KMS-11 (cell line): ENCODE measurements around the gene ELP5.

Experiments
- H2AFZ ChIP-seq: fragments of 200-600 bp; sonication (generic); 2 replicates; pipeline ENCODE4 v1.6.1; 2016; ENCODE audit warnings: antibody characterized with exemption, mixed run types, low read depth
- H3K27ac ChIP-seq: fragments of 200-600 bp; sonication (generic); 2 replicates; pipeline ENCODE4 v1.6.1; 2016; ENCODE audit warnings: mild to moderate bottlenecking, mixed run types
- H3K27me3 ChIP-seq: fragments of 200-600 bp; sonication (generic); 2 replicates; pipeline ENCODE4 v1.6.1; 2017; ENCODE audit warnings: mild to moderate bottlenecking, low read depth, mixed run types, moderate library complexity; ENCODE audit not compliant: insufficient read depth
- H3K36me3 ChIP-seq: fragments of 200-600 bp; sonication (generic); 2 replicates; pipeline ENCODE4 v1.6.1; 2017; ENCODE audit warnings: mild to moderate bottlenecking, mixed run types; ENCODE audit not compliant: insufficient read depth
- H3K4me1 ChIP-seq: fragments of 200-600 bp; sonication (generic); 2 replicates; pipeline ENCODE4 v1.6.1; 2016; ENCODE audit warnings: mild to moderate bottlenecking, low read depth, mixed run types; ENCODE audit not compliant: poor library complexity, severe bottlenecking
- H3K4me2 ChIP-seq: fragments of 200-600 bp; sonication (generic); 2 replicates; pipeline ENCODE4 v1.7.0; 2016; ENCODE audit warnings: mild to moderate bottlenecking, mixed run types
- H3K4me3 ChIP-seq: fragments of 200-600 bp; sonication (generic); IDR thresholded peaks from 2 replicates; pipeline ENCODE4 v1.6.1; 2017; ENCODE audit warnings: low read depth, low read length, mixed read lengths; ENCODE audit not compliant: insufficient read depth
- H3K79me2 ChIP-seq: fragments of 200-600 bp; sonication (generic); 2 replicates; pipeline ENCODE4 v1.6.1; 2016; ENCODE audit warnings: low read depth, mixed run types; ENCODE audit not compliant: insufficient read depth
- H3K9ac ChIP-seq: fragments of 200-600 bp; sonication (generic); 2 replicates; pipeline ENCODE4 v1.6.1; 2016; ENCODE audit warnings: mild to moderate bottlenecking, mixed run types
- H4K20me1 ChIP-seq: fragments of 200-600 bp; sonication (generic); 2 replicates; pipeline ENCODE4 v1.6.1; 2016; ENCODE audit warnings: mild to moderate bottlenecking, mixed run types; ENCODE audit not compliant: insufficient read depth
- TF ChIP-seq, protein P1 (sequence below): fragments of 200-600 bp; sonication (generic); conservative IDR thresholded peaks from 2 replicates; pipeline ENCODE4 v1.6.1; 2017; ENCODE audit warnings: low read depth, mild to moderate bottlenecking, antibody characterized with exemption, low read length, moderate library complexity, mixed read lengths

ELP5 gene

DNA sequence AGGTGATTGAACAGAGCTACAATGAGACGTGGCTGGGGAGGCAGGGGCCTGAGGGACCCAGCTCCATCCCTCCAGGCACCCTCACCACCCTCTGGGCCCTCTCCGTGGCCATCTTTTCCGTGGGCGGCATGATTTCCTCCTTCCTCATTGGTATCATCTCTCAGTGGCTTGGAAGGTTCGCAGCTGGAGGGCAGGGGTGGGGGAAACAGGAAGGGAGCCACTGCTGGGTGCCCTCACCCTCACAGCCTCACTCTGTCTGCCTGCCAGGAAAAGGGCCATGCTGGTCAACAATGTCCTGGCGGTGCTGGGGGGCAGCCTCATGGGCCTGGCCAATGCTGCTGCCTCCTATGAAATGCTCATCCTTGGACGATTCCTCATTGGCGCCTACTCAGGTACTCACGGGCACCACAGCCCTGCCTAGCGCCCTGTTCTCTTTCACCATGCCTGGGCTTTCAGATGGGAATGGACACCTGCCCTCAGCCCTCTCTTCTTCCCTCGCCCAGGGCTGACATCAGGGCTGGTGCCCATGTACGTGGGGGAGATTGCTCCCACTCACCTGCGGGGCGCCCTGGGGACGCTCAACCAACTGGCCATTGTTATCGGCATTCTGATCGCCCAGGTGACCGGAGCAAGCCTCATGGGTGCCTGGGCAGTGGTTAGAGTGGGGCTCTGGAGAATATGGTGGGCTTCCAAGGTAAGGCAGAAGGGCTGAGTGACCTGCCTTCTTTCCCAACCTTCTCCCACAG is 31.6 kb downstream of the ELP5 start:
- H3K4me2 ChIP-seq, result no peak overlapping the region
- TF ChIP-seq, protein P1, sequence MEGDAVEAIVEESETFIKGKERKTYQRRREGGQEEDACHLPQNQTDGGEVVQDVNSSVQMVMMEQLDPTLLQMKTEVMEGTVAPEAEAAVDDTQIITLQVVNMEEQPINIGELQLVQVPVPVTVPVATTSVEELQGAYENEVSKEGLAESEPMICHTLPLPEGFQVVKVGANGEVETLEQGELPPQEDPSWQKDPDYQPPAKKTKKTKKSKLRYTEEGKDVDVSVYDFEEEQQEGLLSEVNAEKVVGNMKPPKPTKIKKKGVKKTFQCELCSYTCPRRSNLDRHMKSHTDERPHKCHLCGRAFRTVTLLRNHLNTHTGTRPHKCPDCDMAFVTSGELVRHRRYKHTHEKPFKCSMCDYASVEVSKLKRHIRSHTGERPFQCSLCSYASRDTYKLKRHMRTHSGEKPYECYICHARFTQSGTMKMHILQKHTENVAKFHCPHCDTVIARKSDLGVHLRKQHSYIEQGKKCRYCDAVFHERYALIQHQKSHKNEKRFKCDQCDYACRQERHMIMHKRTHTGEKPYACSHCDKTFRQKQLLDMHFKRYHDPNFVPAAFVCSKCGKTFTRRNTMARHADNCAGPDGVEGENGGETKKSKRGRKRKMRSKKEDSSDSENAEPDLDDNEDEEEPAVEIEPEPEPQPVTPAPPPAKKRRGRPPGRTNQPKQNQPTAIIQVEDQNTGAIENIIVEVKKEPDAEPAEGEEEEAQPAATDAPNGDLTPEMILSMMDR, result no peak
- H2AFZ ChIP-seq, result no peak overlapping the region
- no peaks in the 10 kb centered on the region for H3K79me2 ChIP-seq
- no peak overlapping the region for H3K9ac ChIP-seq
- no peak overlapping the region for H3K4me3 ChIP-seq
- no peaks in the 10 kb centered on the region for H3K36me3 ChIP-seq
- H3K27ac ChIP-seq, result no peak overlapping the region
- no peaks in the 10 kb centered on the region for H3K4me1 ChIP-seq
- no peaks in the 10 kb centered on the region for H3K27me3 ChIP-seq
- no peaks in the 10 kb centered on the region for H4K20me1 ChIP-seq

DNA sequence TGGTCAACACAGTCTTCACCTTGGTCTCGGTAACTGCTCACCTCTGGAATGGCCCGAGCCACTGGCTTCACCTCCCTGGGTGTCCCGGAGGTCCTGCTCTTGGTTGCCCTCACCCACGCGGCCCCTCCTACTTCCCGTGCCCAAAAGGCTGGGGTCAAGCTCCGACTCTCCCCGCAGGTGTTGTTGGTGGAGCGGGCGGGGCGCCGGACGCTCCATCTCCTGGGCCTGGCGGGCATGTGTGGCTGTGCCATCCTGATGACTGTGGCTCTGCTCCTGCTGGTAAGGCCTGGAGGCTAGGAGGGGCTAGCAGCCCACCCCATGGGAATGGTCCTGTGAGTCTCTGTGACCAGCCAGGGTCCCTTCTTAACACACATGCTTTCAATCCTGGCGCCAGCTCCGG is 32.9 kb downstream of the ELP5 start:
- no peaks in the 10 kb centered on the region for H3K27me3 ChIP-seq
- H4K20me1 ChIP-seq, result no peaks in the 10 kb centered on the region
- H2AFZ ChIP-seq, result no peak overlapping the region
- H3K4me2 ChIP-seq, result no peak overlapping the region
- H3K27ac ChIP-seq, result no peak overlapping the region
- H3K9ac ChIP-seq, result no peak overlapping the region
- TF ChIP-seq, protein P1, result no peak
- H3K36me3 ChIP-seq, result no peaks in the 10 kb centered on the region
- no peaks in the 10 kb centered on the region for H3K4me1 ChIP-seq
- no peaks in the 10 kb centered on the region for H3K79me2 ChIP-seq
- no peak overlapping the region for H3K4me3 ChIP-seq

DNA sequence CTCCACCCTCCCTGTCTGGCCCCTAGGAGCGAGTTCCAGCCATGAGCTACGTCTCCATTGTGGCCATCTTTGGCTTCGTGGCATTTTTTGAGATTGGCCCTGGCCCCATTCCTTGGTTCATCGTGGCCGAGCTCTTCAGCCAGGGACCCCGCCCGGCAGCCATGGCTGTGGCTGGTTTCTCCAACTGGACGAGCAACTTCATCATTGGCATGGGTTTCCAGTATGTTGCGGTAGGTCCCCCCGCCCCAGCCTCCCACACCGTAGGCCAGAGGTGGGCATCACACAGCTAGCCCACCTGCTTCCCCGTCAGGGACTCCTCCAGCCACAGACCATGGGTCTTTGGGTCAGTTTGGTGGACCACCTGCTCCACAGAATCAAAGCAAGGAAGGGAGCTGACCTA is 33.7 kb downstream of the ELP5 start:
- Histone ChIP-seq H3K9ac (no peak overlapping the region), H3K27me3 (0 out of 2 replicates have a peak, but pooled peaks cover 2% of the 10 kb centered on the region)
- TF ChIP-seq, protein P1, result no peak

DNA sequence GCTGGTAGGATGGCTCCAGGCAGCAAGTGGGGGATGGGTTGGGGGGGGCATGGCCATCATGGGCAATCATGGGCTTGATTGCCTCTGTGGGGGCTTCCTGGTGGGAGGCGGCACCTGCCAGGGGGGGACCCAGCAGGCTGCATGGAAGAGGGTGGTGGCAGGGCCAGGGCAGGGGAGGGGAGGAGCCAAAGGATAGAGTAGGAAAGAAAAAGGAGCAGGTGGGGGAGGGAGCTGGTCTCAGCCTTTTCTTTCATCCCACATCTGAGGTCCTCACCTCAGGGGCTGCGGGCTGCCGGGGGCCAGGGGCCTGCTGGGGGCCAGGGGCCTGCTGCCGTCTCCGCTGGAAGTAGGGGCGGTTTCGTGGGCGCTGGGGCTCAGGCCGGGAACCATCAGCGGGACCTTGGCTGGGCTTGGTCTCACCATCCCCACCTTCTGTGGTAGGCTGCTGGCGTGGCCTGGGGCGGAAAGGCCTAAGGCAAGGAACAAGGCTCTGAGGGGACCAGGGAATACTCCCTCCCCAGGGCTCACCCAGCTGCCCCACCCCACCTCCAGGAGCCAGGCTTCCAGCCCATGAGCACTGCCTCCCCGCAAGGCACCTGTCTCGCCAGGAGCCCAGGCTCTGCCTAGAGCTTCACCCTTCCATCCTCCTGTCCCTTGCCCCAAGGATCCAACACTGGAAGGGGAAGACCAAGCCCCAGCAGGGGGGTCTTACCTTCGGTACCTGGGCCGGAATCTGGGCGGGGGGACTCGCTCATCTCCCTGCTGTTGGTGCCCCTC is 37.4 kb downstream of the ELP5 start:
- TF ChIP-seq, protein P1, result no peak

More for the DNA sequence above, 33.7 kb downstream of the ELP5 start:
- no peak overlapping the region for H3K27ac ChIP-seq
- no peaks in the 10 kb centered on the region for H3K36me3 ChIP-seq
- H3K4me2 ChIP-seq, result no peak overlapping the region
- H4K20me1 ChIP-seq, result no peaks in the 10 kb centered on the region
- no peak overlapping the region for H2AFZ ChIP-seq
- H3K79me2 ChIP-seq, result no peaks in the 10 kb centered on the region
- no peak overlapping the region for H3K4me3 ChIP-seq
- no peaks in the 10 kb centered on the region for H3K4me1 ChIP-seq

More for the DNA sequence above, 37.4 kb downstream of the ELP5 start:
- no peak overlapping the region for H3K4me2 ChIP-seq
- H3K27ac ChIP-seq, result no peak overlapping the region
- H4K20me1 ChIP-seq, result no peaks in the 10 kb centered on the region
- H3K9ac ChIP-seq, result no peak overlapping the region
- 0 out of 2 replicates have a peak, but pooled peaks cover 2% of the 10 kb centered on the region for H3K27me3 ChIP-seq
- no peaks in the 10 kb centered on the region for H3K4me1 ChIP-seq
- H3K79me2 ChIP-seq, result no peaks in the 10 kb centered on the region
- H2AFZ ChIP-seq, result no peak overlapping the region
- no peak overlapping the region for H3K4me3 ChIP-seq
- no peaks in the 10 kb centered on the region for H3K36me3 ChIP-seq
